GM06990 (cell line): ENCODE results near the gene ROM1.

Source experiments
- DNase-seq: peaks from one replicate; pipeline ENCODE4 v3.0.0-alpha.2; 2011; ENCODE audit not compliant: insufficient read length; ENCODE audit errors: extremely low read depth
- H3K27me3 ChIP-seq: replicated peaks from 2 replicates; pipeline ENCODE4 v1.6.0; 2011; ENCODE audit warnings: low read length; ENCODE audit not compliant: control insufficient read depth, insufficient read depth
- H3K36me3 ChIP-seq: 2 replicates; pipeline ENCODE4 v1.5.1; 2011; ENCODE audit warnings: low read length; ENCODE audit not compliant: control insufficient read depth, insufficient read depth
- H3K4me3 ChIP-seq: replicated peaks from 2 replicates; pipeline ENCODE4 v1.5.1; 2011; ENCODE audit warnings: low read depth, mild to moderate bottlenecking, control low read depth, low read length
- TF ChIP-seq, protein P1 (sequence below): IDR thresholded peaks from 2 replicates; pipeline ENCODE4 v1.5.1; 2011; ENCODE audit warnings: low read length, control low read depth, mild to moderate bottlenecking, inconsistent platforms; ENCODE audit not compliant: insufficient read depth, poor library complexity, severe bottlenecking

ROM1 gene

DNA sequence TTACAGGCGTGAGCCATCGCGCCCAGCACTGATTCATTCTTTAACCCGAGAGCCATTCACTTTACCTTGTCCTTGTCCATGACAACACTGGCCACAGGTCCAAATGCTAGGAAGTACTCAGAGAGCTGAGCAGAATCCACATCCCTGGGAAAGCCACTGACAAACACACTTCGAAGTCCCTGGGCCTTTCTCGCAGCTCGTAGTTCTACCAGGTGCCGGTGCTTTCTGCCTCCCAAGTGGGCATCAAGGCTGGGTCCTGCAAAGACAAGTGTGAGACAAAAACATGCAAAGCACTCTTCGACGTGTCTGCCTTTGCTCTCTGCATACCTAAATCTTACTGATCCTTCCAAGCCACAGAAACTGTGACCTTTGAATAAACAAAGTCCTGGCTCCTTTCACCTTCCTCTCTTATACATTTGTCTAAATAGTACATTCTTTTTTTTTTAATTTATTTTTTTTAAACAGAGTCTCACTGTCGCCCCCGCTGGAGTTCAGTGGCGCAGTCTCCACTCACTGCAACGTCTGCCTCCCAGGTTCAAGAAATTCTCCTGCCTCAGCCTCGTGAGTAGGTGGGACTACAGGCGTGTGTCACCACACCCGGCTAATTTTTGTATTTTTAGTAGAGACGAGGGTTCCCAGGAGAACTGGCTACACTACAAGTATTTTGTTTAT lies 24.0 kb upstream of the ROM1 start:
- no peak overlapping the region for H3K4me3 ChIP-seq
- no peaks in the 10 kb centered on the region for H3K27me3 ChIP-seq
- H3K36me3 ChIP-seq, result peaks cover 19% of the 10 kb centered on the region
- no peak for DNase-seq
- TF ChIP-seq, protein P1, sequence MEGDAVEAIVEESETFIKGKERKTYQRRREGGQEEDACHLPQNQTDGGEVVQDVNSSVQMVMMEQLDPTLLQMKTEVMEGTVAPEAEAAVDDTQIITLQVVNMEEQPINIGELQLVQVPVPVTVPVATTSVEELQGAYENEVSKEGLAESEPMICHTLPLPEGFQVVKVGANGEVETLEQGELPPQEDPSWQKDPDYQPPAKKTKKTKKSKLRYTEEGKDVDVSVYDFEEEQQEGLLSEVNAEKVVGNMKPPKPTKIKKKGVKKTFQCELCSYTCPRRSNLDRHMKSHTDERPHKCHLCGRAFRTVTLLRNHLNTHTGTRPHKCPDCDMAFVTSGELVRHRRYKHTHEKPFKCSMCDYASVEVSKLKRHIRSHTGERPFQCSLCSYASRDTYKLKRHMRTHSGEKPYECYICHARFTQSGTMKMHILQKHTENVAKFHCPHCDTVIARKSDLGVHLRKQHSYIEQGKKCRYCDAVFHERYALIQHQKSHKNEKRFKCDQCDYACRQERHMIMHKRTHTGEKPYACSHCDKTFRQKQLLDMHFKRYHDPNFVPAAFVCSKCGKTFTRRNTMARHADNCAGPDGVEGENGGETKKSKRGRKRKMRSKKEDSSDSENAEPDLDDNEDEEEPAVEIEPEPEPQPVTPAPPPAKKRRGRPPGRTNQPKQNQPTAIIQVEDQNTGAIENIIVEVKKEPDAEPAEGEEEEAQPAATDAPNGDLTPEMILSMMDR, result peak; percentile 36

DNA sequence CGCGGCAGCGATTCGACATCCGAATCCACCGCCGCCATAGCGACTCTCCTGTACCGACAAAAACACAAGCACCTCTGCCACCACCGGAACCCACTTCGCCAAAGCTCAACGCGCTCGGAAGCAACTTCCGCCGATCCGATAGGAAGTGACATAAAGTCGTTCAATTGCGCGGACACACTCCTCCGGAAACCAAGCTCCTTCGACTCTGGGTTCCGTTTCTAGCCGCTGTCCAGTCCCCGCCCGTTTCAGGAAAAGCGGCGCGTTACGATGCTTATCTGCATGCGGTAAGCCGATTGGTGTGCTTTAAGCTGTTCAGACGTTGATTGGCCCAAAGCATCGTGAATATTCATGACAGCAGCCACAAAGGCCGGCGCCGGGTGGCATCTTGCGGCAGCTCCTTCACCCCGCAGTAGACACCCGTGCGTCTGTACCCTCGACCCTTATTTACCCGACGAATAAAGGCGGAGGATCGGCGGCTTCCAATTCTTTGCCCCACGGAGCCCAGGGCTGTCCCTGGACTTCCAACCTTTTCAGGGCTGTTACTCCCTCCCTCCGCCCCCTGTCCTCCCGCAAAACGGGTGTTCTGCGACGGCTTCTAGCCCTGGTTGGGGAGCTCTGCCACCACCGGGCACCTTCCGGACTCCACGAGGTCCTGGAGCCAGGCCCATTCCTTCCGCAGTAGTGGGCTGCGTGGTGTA lies 21.5 kb upstream of the ROM1 start, which contains the start of gene TUT1:
TUT1 (minus strand) TSS at position 76 of the 698 bp plus-strand sequence; CDS start at position 38, 38 bp downstream.
- H3K4me3 ChIP-seq, result peak within 1 kb of the TSS; percentile 90
- DNase-seq, result peak; percentile 95
- H3K27me3 ChIP-seq, result no peaks in the 10 kb centered on the region
- H3K36me3 ChIP-seq, result peaks cover 33% of the 10 kb centered on the region
- TF ChIP-seq, protein P1, result peak; percentile 1

- no peaks in the 10 kb centered on the region for H3K27me3 ChIP-seq
- TF ChIP-seq, protein P1, result no peak
- peaks cover 37% of the 10 kb centered on the region for H3K36me3 ChIP-seq
- H3K4me3 ChIP-seq, result peak overlapping the region; percentile 55
- no peak for DNase-seq
These were observed 20.8 kb upstream of the ROM1 start for GRCh38 chr11:62592146-62592815.

- TF ChIP-seq, protein P1, result no peak
- Histone ChIP-seq H3K36me3 (peaks cover 41% of the 10 kb centered on the region), H3K4me3 (no peak overlapping the region), H3K27me3 (no peaks in the 10 kb centered on the region)
- DNase-seq, result no peak
These were observed 20.1 kb upstream of the ROM1 start for GRCh38 chr11:62592989-62593421.

- Histone ChIP-seq H3K36me3 (peaks cover 45% of the 10 kb centered on the region), H3K27me3 (no peaks in the 10 kb centered on the region), H3K4me3 (no peak overlapping the region)
- TF ChIP-seq, protein P1, result peak; percentile 69
- DNase-seq, result peak; percentile 45
These were observed 19.5 kb upstream of the ROM1 start for GRCh38 chr11:62593434-62594044.
